H1 (cell line): ENCODE measurements around the gene ZNF14. TPM values are rescaled to one million over a fixed set of nuclear protein-coding genes. Genes with fewer than 3 reads are reported as not detected.

ENCODE experiments used
- CTCF ChIA-PET: fragments of 300-600 bp; sonication (Branson Sonifier 250); formaldehyde crosslinking; loops from one replicate; lab custom pipeline; 2021; ENCODE audit not compliant: partially characterized antibody; lab: Charles Lee
- POLR2A ChIA-PET: fragments of 300-600 bp; sonication (Branson Sonifier 250); formaldehyde crosslinking; loops from one replicate; lab custom pipeline; 2021; ENCODE audit warnings: inconsistent platforms; ENCODE audit not compliant: partially characterized antibody; lab: Charles Lee
- DNase-seq, 2 experiments: peaks; one replicate each; pipeline versions ENCODE4 v3.0.0 to v3.0.0-alpha.2; 2010 to 2022; ENCODE audit warnings: low spot score in 2 of 2, low read depth in 1 of 2, mixed read lengths in 1 of 2
- FAIRE-seq: peaks from 2 replicates; lab custom pipeline; 2011; peaks lifted over from hg19 to GRCh38; lab: Jason Lieb, UNC
- H2AFZ ChIP-seq: 2 replicates; pipeline ENCODE4 v1.8.1; 2012; ENCODE audit warnings: low read length, inconsistent platforms
- H2AK5ac ChIP-seq: 2 replicates; pipeline ENCODE4 v1.6.1; 2013; ENCODE audit warnings: low read depth, low read length
- H2BK120ac ChIP-seq: replicated peaks from 2 replicates; pipeline ENCODE3; 2013; ENCODE audit warnings: low read depth, low read length, inconsistent platforms
- H2BK12ac ChIP-seq: 2 replicates; pipeline ENCODE4 v1.6.1; 2013; ENCODE audit warnings: low read depth, low read length
- H2BK15ac ChIP-seq: 2 replicates; pipeline ENCODE4 v1.6.1; 2013; ENCODE audit warnings: low read length
- H2BK20ac ChIP-seq: 2 replicates; pipeline ENCODE4 v1.6.1; 2013; ENCODE audit warnings: low read length
- H2BK5ac ChIP-seq: 2 replicates; pipeline ENCODE4 v1.6.1; 2013; ENCODE audit warnings: low read depth, low read length
- H3K14ac ChIP-seq: 2 replicates; pipeline ENCODE4 v1.6.1; 2013; ENCODE audit warnings: inconsistent platforms; ENCODE audit not compliant: insufficient read length
- H3K18ac ChIP-seq: 2 replicates; pipeline ENCODE4 v1.6.1; 2013; ENCODE audit warnings: low read length; ENCODE audit errors: extremely low read depth
- H3K23ac ChIP-seq: 2 replicates; pipeline ENCODE4 v1.6.1; 2013; ENCODE audit warnings: inconsistent platforms; ENCODE audit not compliant: insufficient read length
- H3K23me2 ChIP-seq: 2 replicates; pipeline ENCODE4 v1.6.1; 2013; ENCODE audit warnings: low read depth, low read length
- H3K27ac ChIP-seq: 2 replicates; pipeline ENCODE4 v1.6.1; 2011; ENCODE audit warnings: low read depth, low read length, inconsistent platforms
- H3K27me3 ChIP-seq, 4 experiments: replicated peaks in 1 of 4; 1 replicate in 1 of 4; 2 replicates in 3 of 4; pipeline versions ENCODE4 v1.6.1 to v1.8.1; 2011 to 2013; ENCODE audit warnings: low read length in 3 of 4, mild to moderate bottlenecking in 3 of 4, inconsistent platforms in 2 of 4, mixed read lengths in 2 of 4, moderate library complexity in 1 of 4; ENCODE audit not compliant: control insufficient read depth in 3 of 4, insufficient read depth in 3 of 4; ENCODE audit errors: extremely low read depth in 1 of 4
- H3K36me3 ChIP-seq, 4 experiments: 2 replicates each; pipeline versions ENCODE4 v1.6.1 to v1.8.1; 2011 to 2013; ENCODE audit warnings: mild to moderate bottlenecking in 4 of 4, low read length in 3 of 4, moderate library complexity in 2 of 4, control low read depth in 1 of 4, inconsistent platforms in 1 of 4; ENCODE audit not compliant: insufficient read depth in 4 of 4, control insufficient read depth in 2 of 4
- H3K4ac ChIP-seq: replicated peaks from 2 replicates; pipeline ENCODE3; 2013; ENCODE audit warnings: low read length, low read depth, mixed read lengths, inconsistent platforms; ENCODE audit not compliant: insufficient read length
- H3K4me1 ChIP-seq, 4 experiments: replicated peaks in 1 of 4; 1 replicate in 1 of 4; 2 replicates in 3 of 4; pipeline versions ENCODE4 v1.6.1 to v1.8.1; 2011 to 2013; ENCODE audit warnings: low read length in 3 of 4, inconsistent platforms in 2 of 4, mixed read lengths in 1 of 4; ENCODE audit not compliant: insufficient read depth in 4 of 4, control insufficient read depth in 3 of 4
- H3K4me2 ChIP-seq, 2 experiments: 2 replicates each; pipeline versions ENCODE4 v1.6.1 to v1.8.1; 2011 to 2013; ENCODE audit warnings: low read depth in 2 of 2, low read length in 2 of 2, control low read depth in 1 of 2, inconsistent platforms in 1 of 2, mild to moderate bottlenecking in 1 of 2; ENCODE audit not compliant: insufficient read depth in 1 of 2
- H3K4me3 ChIP-seq, 4 experiments: fragments of 200-600, 300-600 bp in 1 of 4; sonication (generic), shearing (Covaris generic), sonication (Bioruptor Twin) in 1 of 4; 2 replicates each; pipeline versions ENCODE4 v1.5.1 to v1.8.1; 2011 to 2016; ENCODE audit warnings: low read length in 4 of 4, low read depth in 3 of 4, control low read depth in 2 of 4, inconsistent platforms in 2 of 4, mild to moderate bottlenecking in 2 of 4, mixed read lengths in 1 of 4, moderate library complexity in 1 of 4; ENCODE audit not compliant: insufficient read depth in 2 of 4; ENCODE audit errors: extremely low read depth in 1 of 4
- H3K56ac ChIP-seq: replicated peaks from 2 replicates; pipeline ENCODE3; 2013; ENCODE audit warnings: low read depth, mild to moderate bottlenecking, mixed read lengths, low read length, inconsistent platforms; ENCODE audit not compliant: insufficient read length
- H3K79me1 ChIP-seq: 2 replicates; pipeline ENCODE4 v1.6.1; 2013; ENCODE audit warnings: low read depth, low read length, control low read depth
- H3K79me2 ChIP-seq, 2 experiments: 2 replicates each; pipeline versions ENCODE4 v1.6.1 to v1.8.1; 2012 to 2013; ENCODE audit warnings: low read length in 2 of 2, mild to moderate bottlenecking in 2 of 2, inconsistent platforms in 1 of 2; ENCODE audit not compliant: insufficient read depth in 2 of 2, control insufficient read depth in 1 of 2
- H3K9ac ChIP-seq, 4 experiments: replicated peaks in 1 of 4; 1 replicate in 1 of 4; 2 replicates in 3 of 4; pipeline versions ENCODE4 v1.6.1 to v1.8.1; 2011 to 2013; ENCODE audit warnings: low read depth in 3 of 4, low read length in 3 of 4, control low read depth in 2 of 4, mild to moderate bottlenecking in 2 of 4, moderate library complexity in 2 of 4, inconsistent platforms in 1 of 4; ENCODE audit errors: extremely low read depth in 1 of 4
- H3K9me3 ChIP-seq, 2 experiments: 2 replicates each; pipeline versions ENCODE4 v1.6.1 to v1.8.1; 2012 to 2013; ENCODE audit warnings: mild to moderate bottlenecking in 2 of 2, moderate library complexity in 2 of 2, control low read depth in 1 of 2, inconsistent platforms in 1 of 2, low read depth in 1 of 2, low read length in 1 of 2, mixed read lengths in 1 of 2; ENCODE audit not compliant: insufficient read depth in 2 of 2
- H4K20me1 ChIP-seq, 2 experiments: replicated peaks in 1 of 2; 2 replicates each; pipeline versions ENCODE3 to v1.8.1; 2011 to 2013; ENCODE audit warnings: inconsistent platforms in 2 of 2, low read length in 2 of 2, mild to moderate bottlenecking in 1 of 2; ENCODE audit not compliant: insufficient read depth in 2 of 2, control insufficient read depth in 1 of 2
- H4K5ac ChIP-seq: 2 replicates; pipeline ENCODE4 v1.6.1; 2013; ENCODE audit warnings: low read length, low read depth, mixed read lengths, inconsistent platforms; ENCODE audit not compliant: insufficient read length
- H4K8ac ChIP-seq: 2 replicates; pipeline ENCODE4 v1.8.0; 2013; ENCODE audit warnings: mild to moderate bottlenecking, moderate library complexity, low read length, inconsistent platforms; ENCODE audit not compliant: insufficient read depth; ENCODE audit errors: extremely low read depth
- H4K91ac ChIP-seq: replicated peaks from 2 replicates; pipeline ENCODE3; 2013; ENCODE audit warnings: low read length, mixed read lengths, inconsistent platforms; ENCODE audit not compliant: insufficient read length
- EP300 ChIP-seq, 2 experiments: IDR thresholded peaks; 1 replicate in 1 of 2; 2 replicates in 1 of 2; pipeline ENCODE4 v1.6.1; 2011 to 2012; ENCODE audit warnings: low read depth in 2 of 2, low read length in 2 of 2, mild to moderate bottlenecking in 2 of 2, borderline replicate concordance in 1 of 2, inconsistent platforms in 1 of 2, moderate library complexity in 1 of 2
- WGBS, 2 experiments: shearing (Covaris generic) in 1 of 2; methylation state at CpG; one replicate each; pipeline versions ENCODE4 v1.1.6 to v1.1.7; 2013 to 2015; ENCODE audit warnings: low lambda C conversion rate in 2 of 2, mixed read lengths in 2 of 2, inconsistent platforms in 1 of 2, low coverage in 1 of 2, missing lambda C conversion rate in 1 of 2; ENCODE audit not compliant: insufficient replicate concordance in 2 of 2, insufficient coverage in 1 of 2, insufficient read length in 1 of 2; ENCODE audit errors: extremely low coverage in 1 of 2, missing lambda C conversion rate in 1 of 2; 5-methylcytosine and 5-hydroxymethylcytosine counted together
- polyA plus RNA-seq, 7 experiments: library from polyadenylated mRNA; depleted of rRNA in 3 of 7; stranded (reverse) in 5 of 7; unstranded in 2 of 7; fragments of >200 nt in 5 of 7; fragments of 200-250 nt in 2 of 7; gene quantifications; 1 replicate in 5 of 7; 2 replicates in 1 of 7; 4 replicates in 1 of 7; pipeline versions ENCODE4 v1.2.1 to v1.2.3, GENCODE V29; 2011 to 2013; ENCODE audit warnings: missing spikeins in 2 of 7, mixed read lengths in 2 of 7
- total RNA-seq: library from RNA; stranded (reverse); fragmentation: NEBNext Ultra II Directional; extraction: Animal tissue kit (Norgen Biotek cat#: 25700); gene quantifications from 2 replicates; pipeline ENCODE4 v1.2.1, GENCODE V29; 2021

ZNF14 gene
- total and polyA plus RNA-seq, 2 of the 8 experiments (the other 6 are each of a cell fraction or from before 2014, with no cell fraction given) = 1.00 to 7.4 TPM

- ChIA-PET CTCF (interaction anchor here (1.3 kb wide), 1 partner anchor 16 kb away, joined by 3 read pairs; no protein-coding TSS in a partner anchor), POLR2A (no interaction called here)
- Histone ChIP-seq H3K9ac (no peak overlapping the region), H2BK20ac (no peak overlapping the region), H3K27ac (no peak overlapping the region), H2AFZ (no peak overlapping the region), H3K9me3 (peaks cover 3 to 18% of the 10 kb centered on the region in 2 experiments; a peak in 1 of 4 replicates), H2BK12ac (no peak overlapping the region), H3K27me3 (0 out of 7 replicates have a peak, but pooled peaks cover 0 to 2% (median 0%) of the 10 kb centered on the region in 4 experiments), H2BK5ac (no peak overlapping the region), H3K18ac (no peak overlapping the region), H4K20me1 (no peaks in the 10 kb centered on the region), H3K23ac (no peak overlapping the region), H4K91ac (no peak overlapping the region), H4K5ac (no peak overlapping the region), H2BK120ac (no peak overlapping the region), H3K14ac (no peak overlapping the region), H3K4me2 (no peak overlapping the region), H3K36me3 (no peaks in the 10 kb centered on the region), H3K4me1 (no peaks in the 10 kb centered on the region), H3K4me3 (no peak overlapping the region), H2AK5ac (no peak overlapping the region), H4K8ac (no peak overlapping the region), H3K79me1 (no peaks in the 10 kb centered on the region), H3K23me2 (no peaks in the 10 kb centered on the region), H3K56ac (no peak overlapping the region), H3K79me2 (no peaks in the 10 kb centered on the region), H3K4ac (no peak overlapping the region), H2BK15ac (no peak overlapping the region)
- FAIRE-seq (no peak), DNase-seq (no peak)
- WGBS, 2 experiments = 91% methylated on average over 9 of the region's 9 CpGs; no CpG with 5 or more reads in 1 of the 2 experiments
- no peak for TF ChIP-seq EP300 (IDR thresholded peaks at IDR 0.05; ENCODE audit: borderline replicate concordance in 1 of 2, low read depth in 2 of 2, low read length in 2 of 2)
These were observed 15.5 kb upstream of the ZNF14 start for GRCh38 chr19:19748249-19748938.
